NCI-H2081 treated with DMSO at 0.1 percent for 48 hours (cell line): ENCODE results near the gene CEPT1.
"Not testable (repeated sequence)": the region's sequence is repeated elsewhere in the genome, so short reads cannot be mapped to it uniquely, and the experiment has no call there.

Experiments
- DNase-seq: peaks from one replicate; lab custom pipeline; 2025; lab: John Stamatoyannopoulos, UW

CEPT1 gene

DNA sequence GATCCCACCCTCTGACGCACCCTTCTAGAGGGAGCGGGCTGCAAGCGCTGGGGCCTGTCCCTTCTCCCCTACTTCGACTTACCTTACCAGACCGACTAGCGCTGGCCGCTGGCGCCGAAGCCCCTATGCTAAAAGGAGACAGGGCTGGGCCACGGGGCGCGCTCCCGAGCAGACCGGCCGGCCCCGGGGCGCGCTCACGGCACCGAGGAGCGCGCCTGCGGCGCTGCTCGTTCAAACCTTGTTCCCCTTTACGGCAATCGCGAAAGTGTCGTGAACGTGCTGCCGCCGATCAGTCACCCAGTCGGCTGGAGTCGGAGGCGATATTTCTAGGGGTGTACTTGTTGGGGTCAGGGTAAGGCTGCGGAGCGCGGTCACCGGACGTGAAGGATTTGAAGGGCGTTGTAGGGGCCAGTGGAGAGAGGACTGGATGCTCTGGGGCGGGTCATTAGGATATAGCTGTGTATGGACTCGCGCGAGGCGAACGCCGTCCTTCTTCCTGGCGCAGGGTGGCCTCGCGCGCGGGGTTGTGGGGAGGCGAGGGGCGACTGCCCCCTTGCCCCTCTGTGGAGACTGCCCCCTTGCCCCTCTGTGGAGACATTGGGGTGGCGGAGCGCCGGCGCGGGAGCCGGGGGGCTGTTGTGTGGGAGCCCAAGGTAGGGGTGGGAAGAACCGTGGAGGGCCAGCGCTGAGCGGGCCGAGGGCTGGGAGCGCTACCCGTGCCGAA is at the start of gene CEPT1, which contains the start of gene DRAM2:
Gene CEPT1 (plus strand): TSS at position 268 of the 724 bp plus-strand sequence. CDS start 7,492 bp downstream, outside the sequence.
Gene DRAM2 (minus strand): TSS at position 138 of the 724 bp plus-strand sequence. CDS start 8,539 bp downstream, outside the sequence.
- DNase-seq: peak; percentile 47

DNA sequence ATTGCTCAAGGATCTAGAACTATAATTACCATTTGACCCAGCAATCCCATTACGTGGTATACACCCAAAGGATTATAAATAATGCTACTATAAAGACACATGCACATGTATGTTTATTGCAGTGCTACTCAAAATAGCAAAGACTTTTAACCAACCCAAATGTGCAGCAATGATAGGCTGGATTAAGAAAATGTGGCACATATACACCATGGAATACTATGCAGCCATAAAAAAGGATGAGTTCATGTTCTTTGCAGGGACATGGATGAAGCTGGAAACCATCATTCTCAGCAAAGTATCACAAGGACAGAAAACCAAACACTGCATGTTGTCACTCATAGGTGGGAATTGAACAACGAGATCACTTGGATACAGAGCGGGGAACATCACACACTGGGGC is 44.6 kb upstream of the CEPT1 start:
- DNase-seq: not testable (repeated sequence)

DNA sequence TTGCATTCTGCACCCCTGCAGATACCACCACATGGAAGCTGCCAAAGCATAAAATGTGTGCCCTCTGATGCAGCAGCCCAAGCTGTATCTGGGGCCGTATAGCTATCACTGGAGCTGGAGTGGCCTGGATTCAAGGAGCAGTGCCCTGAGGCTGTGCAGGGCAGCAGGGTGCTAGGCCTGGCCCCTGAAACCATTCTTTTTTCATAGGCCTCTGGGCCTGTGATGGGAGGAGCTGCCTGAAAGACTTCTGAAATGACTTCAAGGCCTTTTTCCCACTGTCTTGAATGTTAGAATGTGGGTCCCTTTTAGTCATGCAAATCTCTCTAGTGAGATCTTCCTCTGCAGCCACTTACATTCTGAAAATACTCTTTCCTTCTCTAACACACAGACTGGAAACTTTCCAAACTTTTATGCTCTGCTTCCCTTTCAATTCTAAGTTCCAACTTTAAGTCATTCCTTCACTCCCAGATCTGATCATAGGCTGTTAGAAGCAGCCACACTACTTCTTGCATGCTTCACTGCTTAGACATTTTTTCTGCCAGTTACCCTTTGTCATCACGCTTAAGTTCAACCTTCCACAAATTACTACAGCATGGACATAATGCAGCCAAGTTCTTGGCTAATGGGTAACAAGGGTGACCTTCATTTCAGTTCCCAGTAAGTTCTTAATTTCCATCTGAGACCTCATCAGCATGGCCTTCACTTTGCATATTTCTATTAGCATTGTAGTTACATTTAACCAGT is 42.5 kb upstream of the CEPT1 start:
- DNase-seq: no peak

DNA sequence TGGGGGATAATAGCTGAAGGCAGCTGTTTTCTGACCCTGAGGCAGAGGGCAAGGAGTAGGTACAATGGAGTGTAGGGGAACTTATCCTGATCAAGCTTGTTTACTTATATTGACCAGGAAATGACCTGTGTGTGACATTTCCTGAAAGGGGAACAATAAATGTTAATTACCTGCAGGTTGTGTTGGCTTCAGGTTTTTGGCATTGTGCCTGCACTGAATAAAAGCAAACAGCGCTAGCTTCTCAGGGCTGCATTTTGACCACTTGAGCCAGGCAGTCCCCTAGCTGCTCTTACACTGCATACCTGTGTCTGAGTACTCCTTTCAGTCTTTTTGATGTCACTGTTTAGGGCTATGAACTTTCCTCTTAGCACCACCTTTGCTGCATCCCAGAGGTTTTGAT is 40.7 kb upstream of the CEPT1 start:
- DNase-seq: no peak

GRCh38 chr1:111101854-111102642 is 38.0 kb upstream of the CEPT1 start:
- no peak for DNase-seq

GRCh38 chr1:111104981-111105380 is 35.0 kb upstream of the CEPT1 start:
- DNase-seq: no peak

- DNase-seq: no peak
These were observed 29.7 kb upstream of the CEPT1 start for GRCh38 chr1:111110197-111110899.

- no peak for DNase-seq
These were observed 23.5 kb upstream of the CEPT1 start for GRCh38 chr1:111116496-111116895.

- no peak for DNase-seq
These were observed 13.7 kb upstream of the CEPT1 start for GRCh38 chr1:111126354-111126753.

- DNase-seq: no peak
These were observed 11.9 kb upstream of the CEPT1 start for GRCh38 chr1:111127923-111128643.

DNA sequence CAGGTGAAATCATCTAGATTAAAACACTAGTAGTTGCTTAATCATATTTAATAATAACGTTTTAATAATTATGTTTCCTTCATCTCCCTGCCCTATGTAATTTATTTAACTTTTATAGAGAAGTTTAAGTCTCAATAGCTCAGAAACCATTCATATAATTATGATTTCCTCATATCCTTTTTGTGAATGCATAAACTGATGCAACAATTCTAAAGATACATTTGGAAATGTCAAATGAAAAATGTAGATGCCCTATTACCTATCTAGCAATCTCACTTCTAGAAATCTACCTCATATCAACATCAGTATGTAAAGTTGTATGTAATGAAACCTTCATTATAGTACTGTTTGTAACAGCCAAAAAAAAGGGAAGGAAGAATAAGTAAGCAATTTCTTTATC is 10.6 kb upstream of the CEPT1 start:
- no peak for DNase-seq

DNA sequence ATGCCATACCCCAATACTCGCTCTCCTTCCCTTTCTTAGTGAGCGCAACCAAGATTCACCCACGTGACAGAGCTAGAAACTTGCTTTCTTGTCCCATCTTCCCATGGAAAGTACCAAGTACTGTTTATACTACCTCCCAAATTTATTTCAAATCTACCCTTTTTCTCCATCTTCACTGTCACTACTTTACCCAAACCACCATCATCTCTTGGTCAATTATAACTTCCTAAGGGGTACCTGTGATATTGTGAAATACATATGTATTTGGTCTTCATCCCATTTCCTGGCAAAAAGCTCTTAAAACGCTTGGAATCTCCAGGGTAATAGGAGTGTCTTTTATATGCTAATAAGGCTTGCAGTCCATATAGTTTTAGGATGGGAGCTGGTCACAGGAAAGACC is 8.3 kb upstream of the CEPT1 start:
- DNase-seq: no peak

GRCh38 chr1:111133866-111134265 is 6.2 kb upstream of the CEPT1 start:
- no peak for DNase-seq

DNA sequence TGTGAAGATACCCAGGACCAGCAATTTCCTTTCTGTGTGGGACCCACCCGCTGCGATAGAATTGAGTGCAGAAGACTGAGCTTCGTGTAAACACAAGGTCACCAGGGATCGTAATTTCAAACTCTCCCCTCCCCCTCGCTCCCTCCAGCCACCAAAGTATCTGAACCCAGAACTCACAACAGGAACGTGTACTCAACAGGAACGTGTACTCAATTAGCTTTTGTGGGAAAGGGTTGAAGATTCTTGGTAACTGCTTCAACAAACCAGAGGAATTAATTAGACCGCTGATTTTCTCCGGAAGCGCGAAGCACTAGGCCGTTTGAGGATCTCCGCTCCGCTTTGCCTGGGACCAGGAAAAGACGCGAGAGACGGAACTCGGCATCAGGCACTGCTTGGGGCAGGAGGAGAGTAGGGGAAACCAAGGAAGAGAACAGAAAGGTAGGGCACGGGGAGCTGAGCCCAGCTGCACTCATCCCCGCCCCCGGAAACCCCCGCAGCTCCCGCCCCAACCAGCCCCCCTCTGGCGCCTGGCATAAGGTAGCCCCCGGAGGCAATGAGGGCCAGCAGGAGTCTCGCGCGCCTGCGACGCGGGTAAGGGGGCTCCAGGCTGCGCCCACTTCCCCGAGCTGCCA is 583 bp upstream of the CEPT1 start:
- DNase-seq: peak; percentile 26

DNA sequence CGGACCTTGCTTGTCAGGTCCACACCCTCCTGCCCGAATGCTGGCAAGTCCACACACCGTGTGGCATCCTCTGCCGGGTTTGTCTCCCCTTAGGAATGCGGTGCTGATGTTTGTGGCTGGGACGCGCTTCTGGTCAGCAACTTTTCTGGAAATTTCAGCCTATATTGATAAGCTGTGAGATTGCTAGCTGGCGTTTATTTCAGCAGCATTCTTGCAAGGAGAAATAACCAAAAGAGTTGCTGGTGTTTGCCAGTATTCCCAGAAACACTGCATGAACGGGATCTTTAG is 601 bp downstream of the CEPT1 start:
- no peak for DNase-seq

DNA sequence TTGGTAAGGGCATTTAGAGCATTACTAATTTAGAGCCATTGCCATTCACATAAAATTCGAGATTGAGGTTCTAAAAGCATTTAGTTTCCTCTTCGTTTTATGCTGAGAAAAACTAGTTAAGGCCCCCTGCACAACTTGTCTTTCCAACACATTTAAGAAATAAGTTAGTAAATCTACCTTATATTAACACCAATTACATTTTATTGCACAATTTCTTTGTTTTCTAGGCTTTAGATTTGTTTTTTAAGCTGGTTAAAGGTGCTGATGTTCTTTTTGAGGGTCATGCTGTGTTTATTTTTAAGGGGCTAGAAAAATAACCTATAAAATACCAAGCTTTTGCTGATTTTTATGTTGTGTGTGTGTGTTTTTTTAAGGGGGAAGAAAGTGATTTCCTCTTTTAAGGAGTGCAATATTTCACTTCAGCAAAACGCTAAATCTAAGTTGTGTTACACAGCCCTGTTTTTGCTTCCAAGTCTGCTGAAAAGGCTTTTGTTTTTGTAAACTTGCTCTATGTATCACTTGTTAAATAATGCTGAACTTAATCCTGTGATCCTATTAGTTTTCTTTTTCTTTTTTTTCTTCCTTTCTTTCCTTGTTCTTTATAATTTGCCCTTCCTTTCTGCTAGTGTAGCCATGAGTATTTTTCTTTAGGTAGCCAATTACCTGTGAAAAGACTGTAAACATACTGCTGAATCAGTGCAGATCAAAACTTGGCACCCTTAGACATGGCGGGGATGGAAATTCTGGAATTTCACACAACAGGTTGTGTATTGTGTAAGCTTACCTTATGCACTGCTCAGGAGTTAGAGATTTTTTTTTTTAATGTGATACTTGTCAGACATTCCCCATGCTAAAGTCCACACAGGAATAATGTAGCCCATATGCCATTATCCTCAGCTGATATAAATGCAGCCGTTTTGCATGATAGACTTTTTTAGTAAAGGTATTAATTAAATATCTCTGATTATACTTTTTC is 1.5 kb downstream of the CEPT1 start:
- DNase-seq: no peak

- no peak for DNase-seq
These were observed 2.4 kb downstream of the CEPT1 start for GRCh38 chr1:111142356-111142975.

DNA sequence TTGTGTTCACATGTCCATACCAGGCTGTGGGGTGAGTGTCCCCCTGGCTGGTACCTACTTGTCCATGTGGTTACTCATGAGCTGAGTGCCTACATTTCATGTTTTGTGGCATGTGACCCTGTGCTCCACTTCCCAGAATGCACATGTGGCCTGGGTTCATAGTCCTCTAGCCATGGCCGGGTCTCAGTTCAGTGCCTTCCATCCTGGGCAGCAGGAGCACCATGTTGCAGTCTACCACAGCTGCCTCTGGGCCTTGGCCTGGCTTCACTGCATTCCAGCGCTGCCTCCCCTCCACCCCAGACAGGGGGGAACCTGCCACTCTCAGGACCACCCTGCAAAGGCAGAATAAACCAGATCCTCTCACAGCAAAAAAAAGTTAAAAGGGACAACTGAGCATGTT is 5.5 kb downstream of the CEPT1 start:
- DNase-seq: no peak
